HEK293 (cell line): ENCODE measurements around the gene S100A14.

Experiments
- CTCF ChIA-PET: fragments of 350-600 bp; formaldehyde crosslinking; extraction: SDS; loops from one replicate; lab custom pipeline; 2021; ENCODE audit warnings: antibody characterized with exemption; lab: Yijun Ruan, JAX
- POLR2A ChIA-PET: fragments of 300-600 bp; formaldehyde crosslinking; extraction: SDS; loops from one replicate; lab custom pipeline; 2020; ENCODE audit warnings: antibody characterized with exemption, inconsistent platforms; lab: Yijun Ruan, JAX
- H3K27ac ChIP-seq: fragments of 200-500 bp; sonication (Bioruptor generic); 2 replicates; pipeline ENCODE4 v1.5.1; 2014; ENCODE audit warnings: low read depth, low read length, control low read depth, inconsistent platforms; ENCODE audit errors: extremely low read depth
- H3K36me3 ChIP-seq, 2 experiments: fragments of 200-500 bp in 1 of 2; sonication (Bioruptor generic) in 1 of 2; 1 replicate in 1 of 2; 2 replicates in 1 of 2; pipeline ENCODE4 v1.5.1; 2014 to 2017; ENCODE audit warnings: inconsistent platforms in 2 of 2, low read length in 2 of 2; ENCODE audit not compliant: control insufficient read depth in 2 of 2, insufficient read depth in 1 of 2
- H3K4me1 ChIP-seq: fragments of 200-500 bp; sonication (Bioruptor generic); 2 replicates; pipeline ENCODE4 v1.5.1; 2014; ENCODE audit warnings: mild to moderate bottlenecking, low read length, inconsistent platforms; ENCODE audit not compliant: control insufficient read depth, insufficient read depth
- H3K4me3 ChIP-seq: 2 replicates; pipeline ENCODE4 v1.5.1; 2011; ENCODE audit warnings: low read depth, mild to moderate bottlenecking, control low read depth, low read length, moderate library complexity
- H3K9me3 ChIP-seq: fragments of 200-500 bp; sonication (Bioruptor generic); 2 replicates; pipeline ENCODE4 v1.5.1; 2014; ENCODE audit warnings: low read depth, low read length, inconsistent platforms; ENCODE audit not compliant: control insufficient read depth, insufficient read depth
- EGR2 ChIP-seq: fragments of 450-650 bp; formaldehyde crosslinking; IDR thresholded peaks from 2 replicates; pipeline ENCODE4 v1.5.1; 2016; ENCODE audit warnings: low read depth, missing biosample characterization, missing genetic modification characterization
- KLF1 ChIP-seq: fragments of 450-650 bp; formaldehyde crosslinking; IDR thresholded peaks from 2 replicates; pipeline ENCODE4 v1.5.1; 2016; ENCODE audit warnings: missing biosample characterization, missing genetic modification characterization
- MZF1 ChIP-seq: fragments of 450-650 bp; formaldehyde crosslinking; IDR thresholded peaks from 2 replicates; pipeline ENCODE4 v1.5.1; 2017; ENCODE audit warnings: missing biosample characterization, missing genetic modification characterization, borderline replicate concordance
- SCRT2 ChIP-seq: fragments of 450-650 bp; formaldehyde crosslinking; IDR thresholded peaks from 2 replicates; pipeline ENCODE4 v1.5.1; 2016; ENCODE audit warnings: missing biosample characterization, missing genetic modification characterization
- TRIM28 ChIP-seq: IDR thresholded peaks from 2 replicates; pipeline ENCODE4 v1.6.1; 2011; ENCODE audit warnings: low read length, control low read depth, borderline replicate concordance
- ZBTB48 ChIP-seq: fragments of 450-650 bp; formaldehyde crosslinking; IDR thresholded peaks from 2 replicates; pipeline ENCODE4 v1.5.1; 2016; ENCODE audit warnings: missing biosample characterization, missing genetic modification characterization
- ZFHX2 ChIP-seq: fragments of 450-650 bp; formaldehyde crosslinking; conservative IDR thresholded peaks from 2 replicates; pipeline ENCODE4 v1.5.1; 2016; ENCODE audit warnings: missing biosample characterization, missing genetic modification characterization
- ZIC2 ChIP-seq: fragments of 450-650 bp; formaldehyde crosslinking; IDR thresholded peaks from 2 replicates; pipeline ENCODE4 v1.5.1; 2016; ENCODE audit warnings: missing biosample characterization, missing genetic modification characterization
- ZNF112 ChIP-seq: fragments of 450-650 bp; formaldehyde crosslinking; IDR thresholded peaks from 2 replicates; pipeline ENCODE4 v1.5.0; 2017; ENCODE audit warnings: missing biosample characterization, missing genetic modification characterization
- ZNF174 ChIP-seq: fragments of 450-650 bp; formaldehyde crosslinking; IDR thresholded peaks from 2 replicates; pipeline ENCODE4 v1.5.0; 2017; ENCODE audit warnings: missing biosample characterization, mild to moderate bottlenecking, missing genetic modification characterization
- ZNF2 ChIP-seq: fragments of 450-650 bp; formaldehyde crosslinking; IDR thresholded peaks from 2 replicates; pipeline ENCODE4 v1.5.1; 2016; ENCODE audit warnings: missing biosample characterization, missing genetic modification characterization
- ZNF248 ChIP-seq: fragments of 450-650 bp; formaldehyde crosslinking; IDR thresholded peaks from 2 replicates; pipeline ENCODE4 v1.5.1; 2017; ENCODE audit warnings: missing biosample characterization, missing genetic modification characterization
- ZNF423 ChIP-seq: fragments of 450-650 bp; formaldehyde crosslinking; IDR thresholded peaks from 2 replicates; pipeline ENCODE4 v1.5.1; 2016; ENCODE audit warnings: missing biosample characterization, missing genetic modification characterization
- ZNF560 ChIP-seq: fragments of 450-650 bp; formaldehyde crosslinking; IDR thresholded peaks from 2 replicates; pipeline ENCODE4 v1.5.1; 2017; ENCODE audit warnings: missing biosample characterization, missing genetic modification characterization, borderline replicate concordance
- ZNF677 ChIP-seq: fragments of 450-650 bp; IDR thresholded peaks from 2 replicates; pipeline ENCODE4 v1.5.0; 2018; ENCODE audit warnings: missing biosample characterization, mild to moderate bottlenecking, missing genetic modification characterization, moderate library complexity
- ZNF707 ChIP-seq: fragments of 450-650 bp; formaldehyde crosslinking; IDR thresholded peaks from 2 replicates; pipeline ENCODE4 v1.5.1; 2016; ENCODE audit warnings: missing biosample characterization, missing genetic modification characterization
- TF ChIP-seq, protein P1 (sequence below): fragments of 450-650 bp; formaldehyde crosslinking; IDR thresholded peaks from 2 replicates; pipeline ENCODE4 v1.5.1; 2016; ENCODE audit warnings: missing biosample characterization, missing genetic modification characterization
- TF ChIP-seq, protein P2 (sequence below): fragments of 450-650 bp; formaldehyde crosslinking; IDR thresholded peaks from 2 replicates; pipeline ENCODE4 v1.5.1; 2016; ENCODE audit warnings: missing biosample characterization, missing genetic modification characterization

The S100A14 gene

DNA sequence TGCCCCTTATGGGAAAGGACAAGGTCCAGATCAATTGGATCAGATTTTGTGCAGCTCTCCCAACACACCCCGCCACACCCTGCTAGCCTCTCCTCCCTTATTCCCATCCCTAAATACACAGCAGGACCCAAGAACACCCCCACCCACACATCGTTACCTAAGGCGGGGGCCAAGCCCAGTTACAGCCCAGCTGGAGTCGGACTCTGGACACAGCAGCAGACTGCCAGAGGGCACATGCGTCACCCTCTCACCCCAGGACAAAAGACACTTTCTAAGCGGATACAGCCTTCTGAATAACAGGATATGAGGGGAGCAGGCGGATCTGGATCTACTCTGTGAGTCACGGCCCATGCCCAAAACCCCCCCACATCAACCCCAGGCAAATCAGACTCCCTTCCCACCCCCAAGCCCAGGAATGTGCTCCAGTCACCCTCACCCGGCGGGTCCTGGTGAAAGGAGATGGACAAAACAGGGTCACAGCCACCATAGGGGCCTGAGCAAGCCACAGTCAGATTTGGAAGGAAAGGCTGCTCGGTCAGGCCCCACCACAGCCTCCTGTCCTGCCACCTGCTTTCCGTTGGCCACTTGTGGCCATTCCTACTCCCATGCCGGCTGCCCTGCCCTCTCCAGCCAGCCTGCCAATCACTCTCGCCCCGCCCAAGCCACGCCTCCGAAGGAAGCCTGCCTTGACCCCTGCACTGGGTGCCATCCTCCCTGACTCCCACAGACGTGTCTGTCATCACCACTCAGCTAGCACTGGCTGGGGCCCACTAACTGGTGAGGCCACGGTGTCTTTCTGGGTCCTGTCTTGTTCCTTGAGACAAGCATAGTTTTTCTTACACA lies 7.2 kb downstream of the S100A14 start:
- H3K27ac ChIP-seq: no peak overlapping the region
- no peaks in the 10 kb centered on the region for H3K9me3 ChIP-seq
- CTCF ChIA-PET: interaction anchor here (0.5 to 2.8 kb wide), 4 partner anchors 13 to 629 kb away, joined by 3 to 16 read pairs (median 5); partner anchors contain the start of genes S100A1 and S100A13
- H3K4me1 ChIP-seq: no peaks in the 10 kb centered on the region
- no peaks in the 10 kb centered on the region for H3K36me3 ChIP-seq
- POLR2A ChIA-PET: interaction anchor here (0.5 to 3.3 kb wide), 2 partner anchors 18 to 53 kb away, joined by 3 to 10 read pairs; partner anchors contain the start of gene S100A13
- H3K4me3 ChIP-seq: peak overlapping the region; percentile 16
- TF ChIP-seq ZNF112 (tag by site-specific recombination) (no peak), ZIC2 (tag by site-specific recombination) (peak; percentile 80), ZNF174 (tag by site-specific recombination) (no peak), ZNF707 (tag by site-specific recombination) (no peak), ZNF560 (tag by site-specific recombination) (no peak), ZFHX2 (peak; percentile 54), EGR2 (tag by site-specific recombination) (peak; percentile 70; the same call in 1 of the 2 replicates), KLF1 (tag by site-specific recombination) (peak; percentile 94), ZNF2 (tag by site-specific recombination) (no peak), TRIM28 (no peak)
- TF ChIP-seq, protein P1, sequence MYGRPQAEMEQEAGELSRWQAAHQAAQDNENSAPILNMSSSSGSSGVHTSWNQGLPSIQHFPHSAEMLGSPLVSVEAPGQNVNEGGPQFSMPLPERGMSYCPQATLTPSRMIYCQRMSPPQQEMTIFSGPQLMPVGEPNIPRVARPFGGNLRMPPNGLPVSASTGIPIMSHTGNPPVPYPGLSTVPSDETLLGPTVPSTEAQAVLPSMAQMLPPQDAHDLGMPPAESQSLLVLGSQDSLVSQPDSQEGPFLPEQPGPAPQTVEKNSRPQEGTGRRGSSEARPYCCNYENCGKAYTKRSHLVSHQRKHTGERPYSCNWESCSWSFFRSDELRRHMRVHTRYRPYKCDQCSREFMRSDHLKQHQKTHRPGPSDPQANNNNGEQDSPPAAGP (tag by site-specific recombination): peak; percentile 98
- TF ChIP-seq, protein P2, sequence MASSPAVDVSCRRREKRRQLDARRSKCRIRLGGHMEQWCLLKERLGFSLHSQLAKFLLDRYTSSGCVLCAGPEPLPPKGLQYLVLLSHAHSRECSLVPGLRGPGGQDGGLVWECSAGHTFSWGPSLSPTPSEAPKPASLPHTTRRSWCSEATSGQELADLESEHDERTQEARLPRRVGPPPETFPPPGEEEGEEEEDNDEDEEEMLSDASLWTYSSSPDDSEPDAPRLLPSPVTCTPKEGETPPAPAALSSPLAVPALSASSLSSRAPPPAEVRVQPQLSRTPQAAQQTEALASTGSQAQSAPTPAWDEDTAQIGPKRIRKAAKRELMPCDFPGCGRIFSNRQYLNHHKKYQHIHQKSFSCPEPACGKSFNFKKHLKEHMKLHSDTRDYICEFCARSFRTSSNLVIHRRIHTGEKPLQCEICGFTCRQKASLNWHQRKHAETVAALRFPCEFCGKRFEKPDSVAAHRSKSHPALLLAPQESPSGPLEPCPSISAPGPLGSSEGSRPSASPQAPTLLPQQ (tag by site-specific recombination): peak; percentile 49; the same call in 1 of the 2 replicates
- TF ChIP-seq, all 188 proteins: peak for 6

DNA sequence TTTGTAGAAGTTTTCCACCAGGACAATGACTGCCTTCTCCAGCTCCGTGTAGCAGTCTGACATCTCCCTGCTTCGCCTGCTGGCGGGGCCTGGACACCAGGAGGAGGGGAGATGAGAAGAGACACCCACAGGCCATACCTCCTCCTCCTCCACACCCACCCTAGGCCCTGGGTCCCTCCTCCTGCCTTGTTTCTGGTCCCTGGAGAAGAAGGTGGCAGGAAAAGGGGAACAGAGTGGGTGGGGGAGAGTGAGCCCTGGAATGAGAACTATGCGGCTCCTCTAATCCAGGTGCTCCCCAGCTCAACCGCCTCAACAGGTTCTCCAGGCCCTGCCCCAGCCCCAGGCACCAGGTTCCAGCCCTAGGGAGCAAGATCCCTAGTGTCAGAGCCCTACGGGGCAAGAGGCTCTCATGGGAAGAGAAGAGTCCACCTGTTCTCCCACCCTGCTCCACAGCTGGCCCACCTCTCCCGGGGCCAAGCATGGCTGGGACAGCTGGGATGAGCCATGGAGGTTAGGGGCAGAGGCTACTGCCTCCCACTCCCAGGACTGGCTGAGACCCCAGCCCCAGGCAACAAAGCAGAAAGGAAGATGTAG lies 7.9 kb downstream of the S100A14 start:
- H3K4me3 ChIP-seq: no peak overlapping the region
- CTCF ChIA-PET: interaction anchor here (0.6 to 2.8 kb wide), 2 partner anchors 19 to 123 kb away, joined by 3 to 16 read pairs; partner anchors contain the start of genes S100A1 and S100A13
- POLR2A ChIA-PET: interaction anchor here (3.3 kb wide), 1 partner anchor 18 kb away, joined by 10 read pairs; the partner anchor contains the start of gene S100A13
- no peaks in the 10 kb centered on the region for H3K36me3 ChIP-seq
- no peaks in the 10 kb centered on the region for H3K4me1 ChIP-seq
- TF ChIP-seq SCRT2 (tag by site-specific recombination): peak; percentile 48; the same call in 1 of the 2 replicates
- TF ChIP-seq, protein P2 (tag by site-specific recombination): no peak
- no peak for TF ChIP-seq MZF1 (tag by site-specific recombination)
- TF ChIP-seq ZNF248 (tag by site-specific recombination): no peak
- TF ChIP-seq ZNF112 (tag by site-specific recombination): no peak
- no peak for TF ChIP-seq ZNF677 (tag by site-specific recombination)
- no peak for TF ChIP-seq ZNF423 (tag by site-specific recombination)
- peak; percentile 55 for TF ChIP-seq EGR2 (tag by site-specific recombination)
- TF ChIP-seq ZFHX2: peak; percentile 54; the same call in 1 of the 2 replicates
- no peak for TF ChIP-seq ZBTB48
- no peak overlapping the region for H3K27ac ChIP-seq
- H3K9me3 ChIP-seq: no peaks in the 10 kb centered on the region
